ENCODE results near the gene HTRA3. TPM values are rescaled to one million over a fixed set of nuclear protein-coding genes. Genes with fewer than 3 reads are reported as not detected.

HTRA3 gene
- total RNA-seq, 1 experiment from 2014 or later, result 0.64 TPM

DNA sequence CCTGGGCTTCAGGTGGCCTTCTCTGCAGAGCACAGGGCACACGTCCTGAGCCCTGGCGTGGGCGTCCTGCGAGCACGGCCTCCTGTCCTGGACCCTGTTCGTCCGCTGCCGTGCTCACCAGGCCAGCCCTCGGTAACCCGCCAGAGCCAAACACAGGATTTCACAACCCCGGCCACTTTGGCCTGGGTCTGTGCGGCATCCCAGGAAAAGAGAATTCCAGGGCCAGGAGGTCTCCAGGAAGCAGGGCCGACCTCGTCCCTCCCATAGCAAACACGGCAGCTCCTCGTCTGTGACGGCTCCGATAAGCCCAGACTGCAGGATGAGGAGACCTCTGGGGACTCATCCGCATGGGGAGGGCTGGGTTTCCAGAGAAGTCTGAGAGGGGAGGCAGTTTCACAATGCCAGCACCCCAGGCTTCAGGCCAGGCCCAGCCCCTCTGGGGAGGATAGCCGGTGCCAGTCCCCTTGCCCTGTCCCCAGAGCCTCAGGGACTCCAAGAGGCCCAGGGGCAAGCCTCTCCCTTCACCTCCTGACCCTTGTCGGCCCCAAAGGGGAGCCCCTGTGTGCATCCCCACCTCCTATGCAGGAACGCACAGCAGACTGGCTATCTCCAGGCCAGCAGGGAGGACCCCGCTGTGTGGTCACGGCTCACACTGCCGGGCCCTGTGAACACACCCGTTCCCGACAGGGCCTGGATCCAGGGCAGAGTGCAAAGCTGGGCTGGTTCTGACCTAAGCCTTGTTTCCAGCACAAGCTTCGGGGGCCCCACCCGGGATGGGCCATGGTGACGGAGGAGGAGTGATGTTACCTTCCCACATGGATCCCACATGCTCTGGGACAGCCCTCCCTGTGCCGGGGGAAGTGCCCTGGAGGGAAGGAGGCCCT, 22.3 kb upstream of the HTRA3 start:
- intact Hi-C loops (cut with micrococcal nuclease; ENCODE audit: unreplicated experiment), result no loop called here
- BruUV-seq (replicated peaks), result no TSS peak
- TF ChIP-seq, protein P1, sequence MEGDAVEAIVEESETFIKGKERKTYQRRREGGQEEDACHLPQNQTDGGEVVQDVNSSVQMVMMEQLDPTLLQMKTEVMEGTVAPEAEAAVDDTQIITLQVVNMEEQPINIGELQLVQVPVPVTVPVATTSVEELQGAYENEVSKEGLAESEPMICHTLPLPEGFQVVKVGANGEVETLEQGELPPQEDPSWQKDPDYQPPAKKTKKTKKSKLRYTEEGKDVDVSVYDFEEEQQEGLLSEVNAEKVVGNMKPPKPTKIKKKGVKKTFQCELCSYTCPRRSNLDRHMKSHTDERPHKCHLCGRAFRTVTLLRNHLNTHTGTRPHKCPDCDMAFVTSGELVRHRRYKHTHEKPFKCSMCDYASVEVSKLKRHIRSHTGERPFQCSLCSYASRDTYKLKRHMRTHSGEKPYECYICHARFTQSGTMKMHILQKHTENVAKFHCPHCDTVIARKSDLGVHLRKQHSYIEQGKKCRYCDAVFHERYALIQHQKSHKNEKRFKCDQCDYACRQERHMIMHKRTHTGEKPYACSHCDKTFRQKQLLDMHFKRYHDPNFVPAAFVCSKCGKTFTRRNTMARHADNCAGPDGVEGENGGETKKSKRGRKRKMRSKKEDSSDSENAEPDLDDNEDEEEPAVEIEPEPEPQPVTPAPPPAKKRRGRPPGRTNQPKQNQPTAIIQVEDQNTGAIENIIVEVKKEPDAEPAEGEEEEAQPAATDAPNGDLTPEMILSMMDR (conservative IDR thresholded peaks at IDR 0.05; ENCODE audit: low read depth, low read length), result no peak
- TF ChIP-seq EZH2 (IDR thresholded peaks at IDR 0.05; ENCODE audit: borderline replicate concordance, low read depth, low read length, poor library complexity, severe bottlenecking), result no peak
- H3K36me3 ChIP-seq (ENCODE audit: insufficient read depth, low read length, poor library complexity, severe bottlenecking), result no peaks in the 10 kb centered on the region
- no peaks in the 10 kb centered on the region for H3K27me3 ChIP-seq (replicated peaks; ENCODE audit: insufficient read depth, low read depth, low read length, poor library complexity)
- H3K4me1 ChIP-seq (ENCODE audit: insufficient read depth, low read length, poor library complexity, severe bottlenecking), result no peaks in the 10 kb centered on the region
- H3K4me3 ChIP-seq (ENCODE audit: low read depth, low read length, poor library complexity, severe bottlenecking), result no peak overlapping the region
- ChIA-PET POLR2A (ENCODE audit: low non-redundant PET) (no interaction called here), CTCF (no interaction called here)
- H3K9me3 ChIP-seq (ENCODE audit: low read depth, low read length, poor library complexity, severe bottlenecking), result no peaks in the 10 kb centered on the region
- no peak for DNase-seq (ENCODE audit: low spot score)
- H3K27ac ChIP-seq (ENCODE audit: low read depth, low read length, poor library complexity, severe bottlenecking), result no peak overlapping the region

DNA sequence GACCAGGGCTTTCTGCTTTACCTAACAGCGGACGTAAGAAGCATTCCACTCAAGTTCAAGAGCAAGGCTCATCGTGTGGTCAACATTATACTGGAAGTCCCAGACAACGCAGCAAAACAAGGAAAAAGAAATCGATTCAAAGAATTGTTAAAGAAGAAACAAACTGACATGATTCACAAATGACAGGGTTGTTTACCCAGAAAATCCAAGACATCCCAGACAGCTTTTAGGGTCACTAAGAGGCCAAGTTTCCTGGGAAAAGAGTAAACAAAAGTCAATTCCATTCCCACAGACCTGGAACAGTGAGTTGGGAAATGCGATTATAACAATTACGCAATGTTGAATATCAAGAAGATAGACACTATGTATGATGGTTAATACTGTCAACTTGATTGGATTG, 21.5 kb upstream of the HTRA3 start:
- no peak for DNase-seq (ENCODE audit: low spot score)
- Histone ChIP-seq H3K9me3 (ENCODE audit: low read depth, low read length, poor library complexity, severe bottlenecking) (no peaks in the 10 kb centered on the region), H3K36me3 (ENCODE audit: insufficient read depth, low read length, poor library complexity, severe bottlenecking) (no peaks in the 10 kb centered on the region), H3K27me3 (replicated peaks; ENCODE audit: insufficient read depth, low read depth, low read length, poor library complexity) (no peaks in the 10 kb centered on the region), H3K4me1 (ENCODE audit: insufficient read depth, low read length, poor library complexity, severe bottlenecking) (no peaks in the 10 kb centered on the region), H3K4me3 (ENCODE audit: low read depth, low read length, poor library complexity, severe bottlenecking) (no peak overlapping the region), H3K27ac (ENCODE audit: low read depth, low read length, poor library complexity, severe bottlenecking) (no peak overlapping the region)
- intact Hi-C loops (cut with micrococcal nuclease; ENCODE audit: unreplicated experiment), result no loop called here
- no TSS peak for BruUV-seq (replicated peaks)
- ChIA-PET POLR2A (ENCODE audit: low non-redundant PET) (no interaction called here), CTCF (no interaction called here)
- TF ChIP-seq, protein P1 (conservative IDR thresholded peaks at IDR 0.05; ENCODE audit: low read depth, low read length), result no peak
- no peak for TF ChIP-seq EZH2 (IDR thresholded peaks at IDR 0.05; ENCODE audit: borderline replicate concordance, low read depth, low read length, poor library complexity, severe bottlenecking)

DNA sequence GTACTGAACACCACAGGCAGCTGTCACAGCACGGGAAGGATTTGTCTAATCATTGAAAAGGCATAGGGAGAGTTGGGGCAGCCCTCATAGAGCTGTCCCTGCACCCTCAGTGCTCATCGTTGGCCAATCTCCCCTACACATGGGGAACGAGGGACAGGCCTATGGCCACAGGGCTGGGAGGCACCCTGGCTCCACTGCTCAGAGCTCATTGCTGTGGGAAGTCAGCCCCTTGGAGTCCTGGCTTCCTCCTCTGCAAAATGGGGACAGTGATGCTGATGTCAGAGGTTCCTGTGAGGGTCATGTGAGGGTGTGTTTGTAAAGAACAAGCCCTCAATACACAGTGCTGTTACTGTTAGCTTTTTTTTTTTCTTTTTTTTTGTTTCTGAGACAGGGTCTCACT, 19.3 kb upstream of the HTRA3 start:
- POLR2A ChIA-PET (ENCODE audit: low non-redundant PET), result no interaction called here

More for the DNA sequence above, 19.3 kb upstream of the HTRA3 start:
- intact Hi-C loops (cut with micrococcal nuclease; ENCODE audit: unreplicated experiment), result no loop called here
- BruUV-seq (replicated peaks), result no TSS peak
- no peak for DNase-seq (ENCODE audit: low spot score)
- CTCF ChIA-PET, result no interaction called here
- no peaks in the 10 kb centered on the region for H3K9me3 ChIP-seq (ENCODE audit: low read depth, low read length, poor library complexity, severe bottlenecking)
- no peak overlapping the region for H3K27ac ChIP-seq (ENCODE audit: low read depth, low read length, poor library complexity, severe bottlenecking)
- no peak overlapping the region for H3K4me3 ChIP-seq (ENCODE audit: low read depth, low read length, poor library complexity, severe bottlenecking)
- TF ChIP-seq, protein P1 (conservative IDR thresholded peaks at IDR 0.05; ENCODE audit: low read depth, low read length), result no peak
- H3K4me1 ChIP-seq (ENCODE audit: insufficient read depth, low read length, poor library complexity, severe bottlenecking), result no peaks in the 10 kb centered on the region
- H3K27me3 ChIP-seq (replicated peaks; ENCODE audit: insufficient read depth, low read depth, low read length, poor library complexity), result no peaks in the 10 kb centered on the region
- H3K36me3 ChIP-seq (ENCODE audit: insufficient read depth, low read length, poor library complexity, severe bottlenecking), result no peaks in the 10 kb centered on the region
